GM19193 (cell line): ENCODE data around the gene U2AF2.

Source experiments
- POLR2A ChIP-seq: IDR thresholded peaks from 4 replicates; pipeline ENCODE4 v1.6.1; 2011; ENCODE audit not compliant: insufficient read depth, insufficient read length; ENCODE audit errors: extremely low read depth

U2AF2 gene

DNA sequence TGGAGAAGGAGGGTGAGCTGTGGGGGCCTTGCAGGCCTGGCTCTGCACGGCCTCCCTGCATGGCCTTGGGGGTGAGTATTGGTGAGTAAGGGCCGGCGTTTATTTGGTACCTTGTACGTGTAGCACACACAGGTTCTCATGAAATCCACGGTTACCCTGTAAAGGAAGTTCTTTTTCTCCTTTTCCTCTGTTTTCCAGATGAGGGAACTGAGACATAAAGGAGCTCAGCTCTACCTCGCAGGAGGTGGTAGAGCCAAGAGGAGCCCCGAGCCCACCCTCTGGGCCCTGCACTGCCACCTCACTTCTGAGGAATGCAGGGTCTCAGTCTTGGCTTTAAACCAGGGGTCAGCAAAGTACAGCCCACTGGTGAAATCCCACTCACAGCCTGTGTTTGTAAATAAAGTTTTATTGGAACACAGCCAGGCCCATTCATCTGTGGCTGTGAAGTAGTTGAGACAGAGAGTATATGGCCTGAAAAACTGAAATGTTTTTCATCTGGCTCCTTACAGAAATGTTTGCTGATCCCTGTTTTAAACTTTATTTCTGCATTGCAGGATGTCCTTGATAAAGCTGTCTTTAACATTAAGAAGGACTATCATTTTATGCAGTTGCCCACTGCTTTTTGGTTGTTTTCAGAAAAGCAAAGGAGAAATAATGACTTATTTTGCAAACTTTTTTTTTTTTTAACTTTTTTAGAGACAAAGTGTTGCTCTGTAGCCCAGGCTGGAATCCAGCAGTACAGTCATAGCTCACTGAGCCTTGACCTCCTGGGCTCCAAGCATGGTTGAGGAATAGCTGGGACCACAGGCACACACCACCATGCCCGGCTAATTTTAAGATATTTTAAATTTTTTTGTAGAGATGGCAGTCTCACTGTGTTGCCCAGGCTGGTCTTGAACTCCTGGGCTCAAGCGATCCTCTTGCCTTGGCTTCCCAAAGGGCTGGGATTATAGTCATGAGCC lies 26.6 kb downstream of the U2AF2 start:
- no peak for TF ChIP-seq POLR2A

DNA sequence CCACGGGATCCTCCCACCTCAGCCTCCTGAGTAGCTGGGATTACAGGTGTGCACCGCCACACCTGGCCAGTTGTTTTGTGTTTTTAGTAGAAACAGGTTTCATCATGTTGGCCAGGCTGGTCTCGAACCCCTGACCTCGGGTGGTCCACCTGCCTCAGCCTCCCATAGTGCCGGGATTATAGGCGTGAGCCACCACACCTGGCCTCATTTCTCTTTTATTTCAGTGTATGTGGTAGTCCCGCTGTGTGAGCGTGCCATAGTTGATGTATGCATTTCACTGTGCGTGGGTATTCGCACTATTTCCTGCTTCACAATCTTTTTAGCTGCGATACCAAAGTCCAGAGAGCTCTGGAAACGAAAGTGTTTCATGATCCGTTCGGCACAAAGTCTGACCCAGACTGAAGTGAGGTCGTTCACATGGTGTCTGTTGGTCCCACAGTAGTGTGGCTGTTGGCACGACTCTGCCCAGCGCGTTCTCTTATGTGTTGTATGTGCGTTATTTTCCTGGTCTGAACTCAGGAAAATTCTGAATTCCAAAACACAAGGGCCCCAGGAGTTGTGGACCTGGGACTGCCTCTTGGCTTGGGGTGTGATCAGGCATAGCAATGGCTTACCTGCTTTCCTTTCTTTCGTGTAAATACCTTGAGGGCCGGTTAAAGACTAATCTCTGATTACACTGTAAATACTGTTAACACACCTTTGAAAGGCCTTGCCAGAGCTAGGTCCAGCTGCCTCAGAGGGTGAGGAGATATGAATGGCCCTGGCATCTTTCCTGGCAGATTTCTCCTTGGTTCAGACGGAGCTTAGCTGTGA lies 28.8 kb downstream of the U2AF2 start:
- TF ChIP-seq POLR2A, result no peak

DNA sequence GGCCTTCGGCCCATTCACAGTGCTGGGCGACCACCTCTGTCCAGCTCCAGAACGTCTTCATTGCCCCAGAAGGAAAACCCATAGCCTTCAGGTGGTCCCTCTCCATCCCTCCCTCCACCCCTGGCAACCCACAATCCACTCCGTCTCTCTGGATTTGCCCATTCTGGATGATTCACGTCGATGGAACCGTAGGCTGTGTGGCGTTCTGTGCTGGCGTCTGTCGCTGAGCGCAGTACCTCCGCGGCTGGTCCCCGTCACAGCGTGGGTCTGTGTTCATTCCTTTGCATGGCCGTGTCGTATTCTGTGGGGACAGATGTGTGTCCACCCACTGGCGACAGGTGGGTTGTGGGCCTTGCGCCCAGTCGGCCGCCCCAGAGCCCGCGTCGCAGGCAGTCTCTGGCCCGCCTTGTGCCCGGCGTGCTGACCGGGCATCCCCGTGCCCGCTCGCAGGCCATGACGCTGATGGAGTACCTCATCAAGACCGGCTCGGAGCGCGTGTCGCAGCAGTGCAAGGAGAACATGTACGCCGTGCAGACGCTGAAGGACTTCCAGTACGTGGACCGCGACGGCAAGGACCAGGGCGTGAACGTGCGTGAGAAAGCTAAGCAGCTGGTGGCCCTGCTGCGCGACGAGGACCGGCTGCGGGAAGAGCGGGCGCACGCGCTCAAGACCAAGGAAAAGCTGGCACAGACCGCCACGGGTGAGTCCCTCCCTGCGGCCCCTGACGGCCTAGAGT lies 30.3 kb downstream of the U2AF2 start:
- no peak for TF ChIP-seq POLR2A

DNA sequence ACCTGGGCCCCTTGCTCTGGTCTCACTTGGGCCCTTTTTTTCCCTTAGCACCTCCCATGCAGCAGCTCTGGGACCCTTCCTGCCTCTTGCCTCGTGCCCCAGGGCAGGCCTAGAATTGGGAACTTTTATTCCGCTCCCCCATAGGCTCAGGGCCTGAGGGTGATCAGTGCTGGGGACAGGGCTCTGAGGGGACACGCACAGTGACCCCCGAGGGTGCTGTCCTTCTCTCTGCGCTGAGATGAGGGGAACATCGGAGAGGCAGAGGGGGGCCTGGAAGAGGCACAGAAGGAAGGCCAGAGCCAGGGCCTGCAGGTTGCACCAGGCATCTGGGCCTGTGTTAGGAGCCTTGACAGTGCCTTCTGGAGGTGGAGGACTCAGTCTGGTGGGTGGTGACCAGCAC lies 30.9 kb downstream of the U2AF2 start:
- TF ChIP-seq POLR2A, result no peak

DNA sequence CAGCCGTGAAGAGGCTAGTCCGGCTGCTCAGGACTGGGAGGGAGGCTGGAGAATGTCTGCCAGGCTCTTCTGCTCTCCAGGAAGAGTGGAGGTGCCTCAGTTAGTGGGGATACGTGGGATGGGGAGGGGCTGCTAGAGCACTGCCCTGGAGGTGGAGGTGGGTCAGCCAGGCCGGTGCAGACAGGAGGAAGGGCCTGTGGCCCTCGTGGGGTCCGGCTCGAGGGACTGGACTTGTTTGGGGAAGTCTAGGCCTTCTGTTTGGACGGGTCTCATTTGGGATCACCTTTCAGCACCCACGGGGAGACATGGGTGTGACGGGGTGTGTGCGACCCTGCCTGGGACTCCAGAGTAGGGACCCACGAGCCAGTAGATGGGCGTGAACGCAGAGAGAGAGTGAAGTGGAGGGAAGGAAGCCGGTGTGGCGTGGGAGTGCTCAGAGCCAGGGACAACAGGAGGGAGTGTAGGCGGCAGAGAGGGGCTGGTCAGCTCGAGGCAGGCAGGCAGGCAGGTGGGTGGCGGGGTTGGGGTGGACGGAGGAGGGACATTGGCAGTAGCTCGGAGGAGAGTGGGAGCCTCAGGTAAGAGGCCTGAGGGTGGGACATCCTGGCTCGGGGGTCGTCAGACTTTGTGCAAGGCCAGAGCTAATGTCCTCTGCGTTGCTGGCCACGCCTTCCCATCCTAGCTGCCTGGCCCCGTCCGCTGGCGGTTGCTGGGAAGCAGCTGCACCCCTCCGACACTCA lies 31.6 kb downstream of the U2AF2 start:
- no peak for TF ChIP-seq POLR2A

DNA sequence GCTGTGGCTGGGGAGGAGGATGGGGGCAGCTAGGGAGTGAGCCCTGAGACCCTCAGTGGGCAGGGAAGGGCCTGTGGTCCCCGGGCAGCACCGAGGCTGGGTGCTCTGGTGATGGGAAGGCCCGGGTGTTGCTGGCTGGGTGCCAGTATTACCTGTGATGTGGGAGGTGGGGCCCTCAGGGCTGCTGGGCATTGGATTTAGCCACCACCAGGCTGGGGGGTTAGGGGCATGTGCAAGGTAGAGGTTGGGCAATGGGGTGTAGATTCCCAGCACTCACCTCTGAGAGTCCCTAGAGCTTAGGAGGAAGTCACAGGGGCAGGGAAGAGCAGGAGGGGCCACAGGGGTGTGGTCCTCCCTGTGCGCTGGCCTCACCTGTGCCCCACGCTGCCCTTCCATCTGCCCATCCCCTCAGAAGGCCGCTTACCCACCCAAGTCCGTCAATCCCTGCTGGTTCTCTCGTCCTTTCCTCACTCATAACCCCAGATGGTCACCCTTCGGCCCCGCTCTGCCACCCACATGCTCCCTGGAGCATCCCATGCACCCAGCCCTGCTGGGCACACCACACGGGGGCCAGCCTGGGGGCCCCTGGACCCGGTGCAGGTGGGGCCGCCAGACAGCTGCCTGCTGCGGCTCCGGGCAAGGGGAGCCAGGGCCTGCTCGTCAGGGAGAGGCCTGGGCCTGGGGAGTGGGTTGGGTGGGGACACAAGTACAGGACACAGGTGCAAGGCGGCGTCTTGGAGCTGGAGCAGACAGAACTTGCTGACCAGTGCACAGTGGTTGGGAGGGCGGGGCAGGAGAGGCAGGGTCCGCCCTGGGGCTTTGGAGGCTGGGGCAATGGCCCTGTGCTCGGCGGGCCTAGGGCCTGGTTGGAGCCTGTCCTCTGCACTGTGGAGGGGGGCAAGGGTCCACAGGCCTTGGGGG lies 32.7 kb downstream of the U2AF2 start:
- TF ChIP-seq POLR2A, result no peak

DNA sequence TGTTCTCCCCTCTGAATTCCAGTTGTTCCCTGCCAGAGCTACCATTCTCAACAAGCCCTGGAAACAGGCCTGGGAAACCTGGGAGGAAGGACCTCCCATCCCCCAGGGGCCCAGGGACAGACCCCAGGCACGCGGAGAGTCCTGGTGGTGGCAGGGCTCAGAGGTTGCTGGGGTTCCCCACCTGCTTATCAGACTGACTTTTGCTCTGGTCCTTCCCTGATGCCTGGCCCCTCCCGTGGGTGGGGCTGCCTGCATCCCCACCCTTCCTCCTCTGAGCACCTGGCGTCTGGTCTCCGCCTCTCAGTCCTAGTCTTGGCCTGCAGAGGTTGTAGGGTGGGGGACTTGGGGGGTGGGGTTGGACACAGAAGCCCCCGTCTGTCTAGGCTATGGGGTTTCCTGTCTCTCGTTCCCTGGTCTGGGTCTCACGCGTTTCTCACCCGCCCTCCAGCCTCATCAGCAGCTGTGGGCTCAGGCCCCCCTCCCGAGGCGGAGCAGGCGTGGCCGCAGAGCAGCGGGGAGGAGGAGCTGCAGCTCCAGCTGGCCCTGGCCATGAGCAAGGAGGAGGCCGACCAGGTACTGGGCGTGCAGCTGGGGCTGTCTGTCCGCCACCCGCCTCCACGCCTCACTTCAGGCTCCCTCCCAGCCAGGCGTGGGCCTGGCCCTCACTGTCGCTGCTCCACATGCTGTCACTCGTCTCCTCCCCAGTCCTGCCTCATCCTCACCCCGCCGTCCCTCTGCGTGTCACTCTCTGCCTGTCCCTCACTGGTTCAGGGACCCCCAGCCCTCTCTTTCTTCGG lies 33.8 kb downstream of the U2AF2 start:
- TF ChIP-seq POLR2A, result no peak

DNA sequence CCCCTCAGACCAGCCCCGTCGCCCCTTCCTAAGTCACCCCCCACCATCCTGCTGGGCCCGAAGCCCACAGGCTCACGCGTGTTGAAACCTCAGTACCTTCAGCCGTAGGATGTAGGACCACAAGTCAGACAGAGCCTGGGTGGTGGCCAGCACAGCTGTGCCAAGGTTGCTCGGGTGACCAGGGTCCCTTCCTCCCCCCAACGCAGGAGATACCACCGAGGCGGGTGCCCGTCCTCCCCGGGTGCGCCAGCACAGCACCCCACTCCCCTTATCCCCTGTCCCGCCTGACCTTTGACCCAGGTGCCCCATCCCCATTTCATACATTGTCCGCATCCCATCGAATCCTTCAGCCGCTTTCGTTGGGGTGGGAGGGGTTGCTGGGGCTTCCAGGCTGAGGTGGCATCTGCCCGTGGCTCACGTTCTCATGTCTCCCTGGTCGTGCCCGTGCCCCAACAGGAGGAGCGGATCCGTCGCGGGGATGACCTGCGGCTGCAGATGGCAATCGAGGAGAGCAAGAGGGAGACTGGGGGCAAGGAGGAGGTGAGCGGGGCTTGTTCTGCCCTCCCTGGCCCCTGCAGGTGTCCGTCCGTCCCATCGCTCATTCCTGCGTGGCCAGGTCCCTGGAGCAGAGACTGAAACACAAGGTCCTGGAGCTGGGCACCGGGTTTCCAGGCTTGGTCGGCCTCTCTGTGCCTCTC lies 34.7 kb downstream of the U2AF2 start:
- TF ChIP-seq POLR2A, result no peak

DNA sequence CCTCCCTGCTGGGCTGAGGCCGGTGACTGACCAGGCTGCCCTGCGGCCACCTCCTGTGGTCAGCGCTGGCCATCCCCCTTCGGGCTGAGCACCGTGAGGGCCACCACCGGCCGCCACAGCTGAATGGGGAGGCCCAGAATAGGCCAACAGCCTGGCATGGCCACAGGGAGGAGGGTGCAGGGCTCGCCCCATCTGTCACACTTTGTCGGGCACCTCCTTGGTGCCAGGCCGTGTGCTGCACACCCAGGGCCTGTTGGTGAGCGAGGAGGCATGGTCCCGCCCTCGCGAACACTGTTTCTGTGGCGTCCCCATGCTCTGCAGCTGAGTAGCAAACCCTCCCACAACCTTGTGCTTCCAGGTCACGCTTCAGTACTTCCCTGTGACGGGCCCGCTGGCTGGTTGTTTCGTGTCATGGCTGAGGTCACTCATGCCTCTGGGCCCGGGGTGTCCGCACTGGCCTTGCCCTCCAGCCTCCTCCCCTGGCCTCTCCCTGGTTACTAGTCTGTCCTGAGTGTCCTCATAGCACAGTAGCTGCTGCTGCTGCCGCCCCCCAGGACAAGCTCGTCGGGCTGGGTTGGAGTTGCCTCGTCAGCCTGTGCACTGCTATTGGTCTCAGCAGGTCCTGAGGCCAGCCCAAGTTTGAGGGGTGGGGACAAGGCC lies 35.4 kb downstream of the U2AF2 start:
- TF ChIP-seq POLR2A, result no peak

DNA sequence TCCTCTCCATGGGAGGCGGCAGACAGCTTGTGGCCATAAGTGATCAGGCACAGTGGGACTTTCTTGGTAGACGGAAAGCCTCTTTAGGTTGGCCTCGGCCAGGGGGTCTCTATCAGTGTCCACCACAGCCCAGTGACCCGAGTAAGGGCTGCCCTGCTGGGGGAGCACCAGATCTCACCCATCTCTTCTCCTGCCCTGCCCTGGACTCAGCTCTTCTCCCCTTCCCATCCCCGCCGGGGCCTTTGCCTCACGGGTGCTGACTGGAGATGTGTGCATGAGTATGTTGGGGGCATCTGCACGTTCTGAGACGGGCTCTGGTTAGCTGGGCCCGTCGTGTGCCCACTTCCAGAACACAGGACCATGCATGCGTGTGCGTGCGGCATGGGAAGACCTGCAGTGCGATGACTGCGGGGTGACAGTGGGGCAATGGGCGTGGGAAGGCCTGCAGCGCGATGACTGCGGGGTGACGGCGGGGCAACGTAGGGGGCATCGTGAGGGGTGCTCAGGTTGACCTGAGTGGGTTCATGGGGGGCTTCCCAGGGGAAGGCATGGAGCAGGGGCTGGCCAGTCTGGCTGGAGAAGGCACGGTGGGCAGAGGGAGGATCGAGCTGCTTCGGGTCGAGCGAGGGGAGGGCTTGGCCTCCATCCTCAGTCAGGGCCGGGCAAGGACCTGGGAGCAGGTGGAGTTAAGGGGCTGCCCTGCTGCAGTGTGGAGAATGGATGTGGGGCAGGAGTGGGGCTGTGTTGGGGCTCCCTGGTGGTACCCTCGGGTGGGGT lies 36.1 kb downstream of the U2AF2 start:
- TF ChIP-seq POLR2A, result no peak
